Stimulated activated CD8-positive, alpha-beta memory T cell treated with anti-CD3 and anti-CD28 coated beads, Interleukin-2, amount 100 ng/mL, for 1 hour (primary cell): ENCODE measurements around the gene P2RY2.

Source experiments
- DNase-seq, 2 donors: peaks; one replicate each; pipeline ENCODE4 v3.0.0-alpha.2; 2020; ENCODE audit warnings: low read depth in 2 of 2

The P2RY2 gene

GRCh38 chr11:73244589-73245240, 26.6 kb downstream of the P2RY2 start:
- no peak for DNase-seq

GRCh38 chr11:73245461-73245860, 27.4 kb downstream of the P2RY2 start:
- DNase-seq = no peak

- DNase-seq = no peak
These were observed 28.2 kb downstream of the P2RY2 start for GRCh38 chr11:73246303-73246702.

GRCh38 chr11:73248526-73249185, 30.6 kb downstream of the P2RY2 start:
- no peak for DNase-seq

- DNase-seq = no peak
These were observed 31.2 kb downstream of the P2RY2 start for GRCh38 chr11:73249304-73249703.

GRCh38 chr11:73249853-73250783, 32.0 kb downstream of the P2RY2 start:
- DNase-seq = no peak

- no peak for DNase-seq
These were observed 34.6 kb downstream of the P2RY2 start for GRCh38 chr11:73252577-73253191.

- DNase-seq = no peak
These were observed 39.4 kb downstream of the P2RY2 start for GRCh38 chr11:73257342-73258103.

GRCh38 chr11:73258104-73259035, 40.3 kb downstream of the P2RY2 start:
- no peak for DNase-seq

GRCh38 chr11:73259406-73260126, 41.5 kb downstream of the P2RY2 start:
- no peak for DNase-seq

GRCh38 chr11:73260127-73260457, 42.0 kb downstream of the P2RY2 start:
- DNase-seq = no peak

- no peak for DNase-seq
These were observed 44.9 kb downstream of the P2RY2 start for GRCh38 chr11:73262851-73263495.

GRCh38 chr11:73263640-73264039, 45.6 kb downstream of the P2RY2 start:
- DNase-seq = no peak

GRCh38 chr11:73265278-73265810, 47.3 kb downstream of the P2RY2 start:
- no peak for DNase-seq

GRCh38 chr11:73265853-73266645, 48.0 kb downstream of the P2RY2 start:
- DNase-seq = no peak

- DNase-seq = no peak
These were observed 48.6 kb downstream of the P2RY2 start for GRCh38 chr11:73266646-73267020.

- no peak for DNase-seq
These were observed 49.2 kb downstream of the P2RY2 start for GRCh38 chr11:73267122-73267846.
